Stimulated activated CD8-positive, alpha-beta memory T cell treated with anti-CD3 and anti-CD28 coated beads, Interleukin-15, amount 100 ng/mL, for 1 hour (primary cell): ENCODE results near the gene SPDEF.

Source experiments
- DNase-seq: peaks from one replicate; pipeline ENCODE4 v3.0.0-alpha.2; 2020; ENCODE audit warnings: low read depth

Gene SPDEF

GRCh38 chr6:34556031-34556471 lies at the start of gene SPDEF:
TSS of gene SPDEF (minus strand) at chr6:34556329. CDS start at chr6:34544455, 11,874 bp downstream.
- no peak for DNase-seq

DNA sequence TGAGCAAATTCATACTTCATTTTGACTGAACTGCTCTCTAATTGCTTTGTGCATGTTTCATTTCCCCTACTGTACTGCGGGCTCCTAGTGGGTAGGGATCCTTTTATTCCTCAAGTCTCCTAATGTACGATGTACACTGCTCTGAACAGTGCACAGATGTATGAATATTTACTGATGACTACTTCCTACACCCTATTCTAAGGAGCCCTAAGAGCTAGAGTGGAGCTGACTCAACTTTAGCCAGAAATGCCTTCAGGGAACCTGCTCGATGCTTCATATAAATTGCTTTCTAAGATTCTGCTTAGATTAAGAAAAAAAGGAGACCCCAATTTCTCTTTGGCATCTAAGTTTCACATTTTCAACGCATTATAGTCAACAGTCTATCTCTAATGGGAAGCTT lies 47.6 kb upstream of the SPDEF start:
- no peak for DNase-seq

DNA sequence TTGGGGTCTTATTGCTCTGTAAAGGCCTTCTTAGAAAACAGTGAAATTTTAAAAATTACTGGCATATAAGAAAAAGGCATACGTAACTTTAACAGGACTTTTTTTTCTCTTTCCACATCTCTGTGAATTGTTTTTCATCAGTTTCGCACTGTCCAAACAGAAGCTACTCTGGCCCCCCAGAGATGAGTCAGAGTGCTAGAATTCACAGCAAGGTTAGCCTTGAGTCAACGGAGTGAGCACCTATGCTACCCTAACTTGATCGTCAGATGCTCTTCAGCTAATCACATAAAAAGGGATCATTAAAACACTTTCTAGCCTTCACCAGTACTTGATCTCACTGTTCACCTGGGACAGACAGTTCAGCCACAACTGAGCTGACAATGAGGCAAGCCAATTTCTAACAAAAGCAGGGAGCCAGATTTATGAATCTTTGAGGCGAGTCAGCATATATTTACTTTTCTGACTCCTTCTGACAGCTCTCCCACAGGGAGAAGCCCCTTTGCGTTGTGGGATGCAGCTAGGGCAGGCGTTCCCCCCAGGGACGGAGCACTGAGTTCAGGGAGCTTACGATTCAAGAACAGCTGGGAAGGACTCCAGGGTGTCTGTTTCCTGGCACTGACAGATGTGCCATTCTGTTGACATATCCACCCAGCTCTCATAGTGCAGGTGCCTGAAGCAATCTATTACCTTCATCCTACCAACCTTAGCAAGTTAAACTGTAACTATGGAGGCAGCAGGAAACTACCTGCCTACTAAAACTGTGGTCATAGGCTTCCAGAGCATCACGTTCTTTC lies 46.4 kb upstream of the SPDEF start:
- no peak for DNase-seq

GRCh38 chr6:34601706-34602105 lies 45.6 kb upstream of the SPDEF start:
- no peak for DNase-seq

GRCh38 chr6:34600796-34601195 lies 44.7 kb upstream of the SPDEF start:
- DNase-seq: no peak

- no peak for DNase-seq
These were observed 44.0 kb upstream of the SPDEF start for GRCh38 chr6:34600101-34600500.

DNA sequence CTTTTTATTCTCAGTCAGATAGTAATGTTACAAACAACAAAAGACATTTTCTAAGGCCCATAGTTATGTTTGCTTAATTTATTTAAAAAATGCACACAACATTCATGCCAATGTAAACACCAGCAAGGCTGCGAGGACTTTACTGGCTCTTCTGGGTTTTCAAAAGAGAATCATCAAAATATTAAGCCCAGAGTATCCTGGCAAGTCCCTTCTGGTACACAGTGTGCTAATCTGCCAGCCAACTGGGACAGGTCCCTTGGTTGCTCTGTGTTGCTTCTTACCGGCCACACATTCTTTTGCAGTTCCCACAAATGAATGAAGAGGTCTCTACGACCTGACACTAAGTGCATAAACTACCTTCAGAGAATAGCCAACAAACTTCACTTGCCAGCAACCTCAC lies 42.6 kb upstream of the SPDEF start:
- DNase-seq: no peak

DNA sequence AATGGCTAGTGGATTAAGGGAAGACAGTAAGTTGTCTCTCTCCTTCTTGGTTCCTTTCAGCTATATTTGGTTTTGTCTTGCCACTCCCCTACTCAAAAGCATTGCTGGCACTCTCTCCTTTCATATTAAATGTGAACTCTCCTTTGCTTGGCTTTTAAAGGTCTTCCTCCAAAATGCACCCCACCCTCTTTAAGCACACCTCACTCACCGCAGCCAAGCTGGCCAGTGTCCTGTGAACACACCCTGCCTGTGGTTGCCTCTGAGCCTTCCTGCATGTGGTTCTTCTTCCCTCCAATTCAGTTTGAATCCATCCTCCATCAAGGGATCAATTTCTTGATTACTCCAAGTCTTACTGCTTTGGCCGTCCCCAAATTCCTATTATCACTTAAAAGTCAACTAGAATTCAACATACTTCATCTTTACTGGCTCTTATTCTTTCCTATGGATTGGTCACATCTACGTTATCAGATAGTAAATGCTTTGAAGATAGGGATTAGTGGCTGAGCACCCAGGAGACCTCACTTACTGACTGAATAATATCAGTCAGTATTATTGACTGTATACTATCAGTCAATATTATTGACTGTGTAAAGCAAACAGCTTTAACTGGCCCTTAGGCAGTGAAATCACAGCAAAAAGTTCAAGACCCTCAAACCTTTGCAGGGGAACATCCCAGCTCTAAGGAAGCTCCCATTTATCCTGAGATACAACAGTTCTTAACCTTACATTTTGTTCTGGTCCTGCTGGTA lies 41.6 kb upstream of the SPDEF start:
- no peak for DNase-seq

DNA sequence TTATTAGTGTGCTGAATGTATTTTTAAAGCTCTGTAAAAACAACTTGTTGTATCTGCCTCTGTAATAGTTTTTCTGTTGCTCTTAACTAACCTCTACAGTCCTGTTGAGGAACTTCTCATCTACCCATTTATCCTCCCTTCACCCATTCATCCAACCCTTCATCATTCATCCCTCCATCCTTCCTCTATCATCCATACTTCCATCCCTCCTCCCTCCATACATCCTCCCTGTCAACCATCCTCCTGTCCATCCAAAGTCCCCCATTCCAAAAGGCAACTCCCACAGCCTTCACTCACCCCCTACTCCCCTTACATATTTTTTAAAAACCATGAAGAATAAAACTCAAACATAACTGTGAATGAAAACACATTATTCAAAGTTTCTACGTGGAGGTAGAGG lies 40.7 kb upstream of the SPDEF start:
- no peak for DNase-seq

DNA sequence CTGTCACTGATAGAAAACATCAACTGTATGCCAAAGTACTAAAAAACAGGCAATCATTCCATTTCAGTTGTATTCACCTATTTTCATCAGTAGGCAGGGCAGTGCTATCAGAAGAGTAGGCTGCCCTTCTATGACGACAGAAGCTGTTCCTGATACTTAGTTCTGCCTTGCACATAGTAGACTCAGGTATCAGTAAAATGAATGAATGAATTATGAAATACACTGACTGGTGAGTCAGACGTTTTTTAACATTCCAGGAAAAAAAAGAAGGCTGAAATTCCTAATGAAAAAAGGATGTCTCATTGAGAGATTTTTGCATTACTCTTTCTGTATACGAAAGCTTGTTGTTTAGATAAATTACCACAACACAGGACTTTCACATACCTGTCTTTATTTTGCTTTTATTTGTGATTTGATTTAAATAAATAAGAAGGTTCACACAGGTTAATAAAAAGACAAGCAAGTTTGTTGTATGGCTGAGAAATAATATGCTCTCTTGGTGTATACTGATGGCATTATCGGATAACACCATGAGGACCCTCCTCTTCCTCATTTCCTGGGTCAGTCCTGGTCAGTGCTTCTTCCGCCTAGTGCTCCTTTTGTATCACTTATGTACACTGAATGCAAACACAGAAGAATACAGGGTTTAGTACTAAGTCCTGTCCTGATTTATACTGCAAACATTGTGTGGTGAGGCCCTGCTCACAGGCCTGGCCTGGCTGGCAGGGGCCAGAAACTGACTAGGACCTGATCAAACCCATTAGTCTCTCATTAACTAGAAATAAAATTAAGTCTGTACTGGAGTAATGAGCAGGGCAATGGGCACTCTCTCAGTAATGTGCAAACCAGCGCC lies 39.4 kb upstream of the SPDEF start:
- no peak for DNase-seq

DNA sequence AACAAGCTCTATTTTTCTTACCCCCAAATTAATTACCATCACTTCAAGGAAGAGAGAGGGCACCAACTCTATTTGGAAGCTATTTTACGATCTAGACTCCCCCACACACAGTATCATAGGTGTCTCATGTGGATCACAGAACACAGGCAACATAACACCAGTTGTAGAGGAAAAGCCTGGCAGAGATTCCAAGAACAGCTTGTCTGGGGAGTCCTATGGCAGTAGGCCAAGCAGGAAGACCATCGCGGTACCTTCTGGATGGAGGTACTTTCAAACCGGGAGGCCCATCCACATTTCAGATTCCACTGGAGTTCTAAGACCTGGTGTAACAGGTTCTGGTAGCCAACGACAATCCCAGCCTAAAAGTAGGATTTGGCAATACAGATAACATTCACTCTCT lies 37.6 kb upstream of the SPDEF start:
- DNase-seq: no peak

DNA sequence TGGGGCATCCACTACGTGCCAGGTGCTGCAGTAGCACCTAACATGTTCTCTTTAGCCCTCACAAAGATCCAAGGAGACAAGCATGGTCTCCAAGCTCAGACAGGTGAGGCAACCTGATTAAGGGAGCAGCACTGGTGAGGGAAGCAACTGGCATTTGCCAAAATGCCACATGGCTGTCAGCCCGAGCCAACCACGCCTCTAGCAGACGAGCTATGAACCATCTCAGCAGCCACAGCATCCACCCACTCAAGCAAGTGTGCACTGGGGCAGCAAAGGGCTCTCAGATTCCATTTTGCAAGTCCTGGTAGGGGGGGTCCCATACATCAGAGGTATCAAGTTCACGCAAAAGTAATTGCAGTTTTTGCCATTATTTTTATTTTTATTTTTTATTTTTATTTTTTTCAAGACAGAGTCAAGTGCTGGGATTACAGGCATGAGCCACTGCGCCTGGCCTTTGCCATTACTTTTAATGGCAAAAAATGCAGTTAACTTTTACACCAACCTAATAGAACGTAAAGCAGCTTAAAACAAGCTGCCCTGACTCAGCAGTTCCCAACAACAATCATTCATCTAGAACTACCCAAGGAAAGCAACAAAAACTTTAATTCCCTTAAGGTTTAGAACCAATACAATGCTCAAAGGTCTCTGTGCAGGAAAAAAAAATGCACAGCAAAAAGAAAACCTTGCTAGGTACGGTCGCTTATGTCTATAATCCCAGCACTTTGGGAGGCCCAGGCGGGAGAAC lies 36.3 kb upstream of the SPDEF start:
- no peak for DNase-seq

- DNase-seq: no peak
These were observed 33.6 kb upstream of the SPDEF start for GRCh38 chr6:34589691-34590090.

DNA sequence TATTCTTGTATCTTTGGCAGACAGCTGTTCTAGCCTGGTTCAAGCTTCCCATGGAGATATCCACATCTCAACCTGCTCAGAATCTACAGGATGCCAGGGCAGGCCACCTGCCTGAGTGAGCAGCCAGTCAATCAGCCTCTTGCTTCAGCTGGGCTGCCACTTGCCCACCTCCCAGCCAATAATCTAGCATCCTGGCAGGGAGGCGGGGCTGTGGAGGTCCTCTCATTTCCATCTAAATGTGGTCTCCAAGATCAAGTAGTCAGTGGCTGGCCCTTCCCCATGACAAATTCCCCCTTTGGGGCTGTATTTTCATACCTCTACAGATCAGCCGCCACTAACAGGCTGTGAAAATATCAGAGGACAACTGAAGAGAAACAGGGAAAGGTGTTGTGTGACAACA lies 33.0 kb upstream of the SPDEF start:
- DNase-seq: no peak

GRCh38 chr6:34587851-34588250 lies 31.7 kb upstream of the SPDEF start:
- no peak for DNase-seq

- no peak for DNase-seq
These were observed 31.2 kb upstream of the SPDEF start for GRCh38 chr6:34587325-34587724.

- DNase-seq: no peak
These were observed 30.4 kb upstream of the SPDEF start for GRCh38 chr6:34586327-34587040.

GRCh38 chr6:34585512-34586061 lies 29.5 kb upstream of the SPDEF start:
- DNase-seq: no peak

DNA sequence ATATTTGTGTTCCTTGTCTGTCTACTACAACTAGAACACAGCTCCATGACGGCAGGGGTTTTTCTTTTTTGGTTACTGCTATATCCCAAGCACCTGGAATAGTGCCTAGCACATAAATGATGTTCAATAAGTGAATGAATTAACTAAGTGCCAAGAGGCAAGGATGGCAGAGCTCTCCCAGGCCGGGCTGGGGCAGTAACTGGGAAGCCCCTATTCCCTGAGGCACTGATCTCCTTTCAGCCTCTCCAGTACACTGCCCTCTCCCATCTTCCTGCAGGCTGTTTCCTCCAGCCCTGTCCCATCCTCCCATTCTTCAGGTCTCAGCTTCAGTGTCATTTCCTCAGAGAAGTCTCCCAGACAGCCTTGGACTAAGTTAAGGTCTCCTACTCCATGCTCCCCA lies 29.0 kb upstream of the SPDEF start:
- DNase-seq: no peak

DNA sequence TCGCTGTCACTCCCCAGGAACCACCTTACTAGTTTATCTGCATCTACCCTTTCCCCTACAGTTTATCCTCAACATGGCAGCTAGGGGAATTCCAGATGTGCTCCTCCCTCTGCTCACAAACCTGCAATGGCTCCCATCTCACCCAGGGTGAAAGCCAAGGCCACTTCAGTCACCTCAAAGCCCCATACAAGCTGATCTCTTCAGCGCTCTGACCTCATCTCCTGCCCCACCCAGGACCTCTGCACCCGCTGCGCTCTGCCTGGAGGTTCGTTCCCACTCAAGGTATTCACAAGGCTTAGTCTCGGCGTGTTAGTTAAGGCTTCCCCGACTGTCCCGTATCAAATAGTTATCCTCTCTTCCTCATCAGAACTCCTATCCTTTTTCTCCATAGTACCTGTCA lies 28.6 kb upstream of the SPDEF start:
- no peak for DNase-seq
